Liver (tissue), 1 donor: Measurements from ENCODE around the gene ATP12A.

ENCODE experiments used
- YY1 ChIP-seq: IDR thresholded peaks from 2 replicates; pipeline ENCODE4 v1.6.1; 2016; ENCODE audit warnings: antibody characterized with exemption, mild to moderate bottlenecking
- TF ChIP-seq, protein P1 (sequence below): IDR thresholded peaks from 2 replicates; pipeline ENCODE4 v1.6.1; 2016; ENCODE audit warnings: antibody characterized with exemption

DNA sequence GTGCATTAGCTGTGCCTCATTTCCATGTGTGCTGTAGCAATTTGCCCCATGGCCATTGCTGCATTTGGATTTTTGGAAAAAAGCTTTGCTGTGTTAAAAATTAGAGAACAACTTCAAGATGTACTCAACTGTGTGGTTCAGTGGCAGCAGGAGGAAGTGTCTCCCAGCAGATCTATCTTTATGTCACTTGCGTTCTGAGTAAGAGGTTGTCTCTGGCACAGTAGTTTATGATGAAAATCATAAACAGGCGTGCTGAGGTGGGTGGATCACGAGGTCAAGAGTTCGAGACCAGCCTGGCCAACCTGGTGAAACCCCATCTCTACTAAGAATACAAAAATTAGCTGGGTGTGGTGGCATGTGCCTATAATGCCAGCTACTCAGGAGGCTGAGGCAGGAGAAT, 54.7 kb downstream of the ATP12A start:
- TF ChIP-seq, protein P1, sequence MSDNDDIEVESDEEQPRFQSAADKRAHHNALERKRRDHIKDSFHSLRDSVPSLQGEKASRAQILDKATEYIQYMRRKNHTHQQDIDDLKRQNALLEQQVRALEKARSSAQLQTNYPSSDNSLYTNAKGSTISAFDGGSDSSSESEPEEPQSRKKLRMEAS, result no peak
- no peak for TF ChIP-seq YY1
